IMR-90 (cell line): ENCODE data around the gene SPAG16. TPM values are rescaled to one million over a fixed set of nuclear protein-coding genes. Genes with fewer than 3 reads are reported as not detected.

Experiments used
- ATAC-seq: fragments of 200-7000 bp; cut with Tn5 transposase; 2 replicates; pipeline ENCODE4 v1.9.1; 2020; ENCODE audit warnings: low read depth, mild to moderate bottlenecking, moderate library complexity
- BruUV-seq: library from RNA; stranded (reverse); fragments of 400-500 nt; replicated peaks from 2 replicates; lab custom pipeline; 2021; lab: Mats Ljungman, UMichigan
- CTCF ChIA-PET: fragments of 300-600 bp; formaldehyde crosslinking; extraction: SDS; loops from one replicate; lab custom pipeline; 2021; ENCODE audit warnings: antibody characterized with exemption; lab: Yijun Ruan, JAX
- POLR2A ChIA-PET: fragments of 300-600 bp; sonication (Branson Sonifier 250); formaldehyde crosslinking; loops from one replicate; lab custom pipeline; 2022; ENCODE audit warnings: antibody characterized with exemption; ENCODE audit not compliant: unreplicated experiment; lab: Charles Lee
- DNase-seq: peaks from one replicate; pipeline ENCODE4 v3.0.0; 2013
- H2AFZ ChIP-seq: replicated peaks from 2 replicates; pipeline ENCODE3; 2013; ENCODE audit warnings: low read length, mild to moderate bottlenecking; ENCODE audit not compliant: poor library complexity
- H2AK5ac ChIP-seq: 2 replicates; pipeline ENCODE4 v1.6.1; 2013; ENCODE audit warnings: low read depth, low read length, inconsistent platforms
- H2AK9ac ChIP-seq: replicated peaks from 2 replicates; pipeline ENCODE3; 2013; ENCODE audit warnings: mild to moderate bottlenecking, low read depth, low read length, moderate library complexity; ENCODE audit not compliant: poor library complexity
- H2BK120ac ChIP-seq: 2 replicates; pipeline ENCODE4 v1.6.1; 2013; ENCODE audit warnings: low read depth, low read length, inconsistent platforms
- H2BK15ac ChIP-seq: 3 replicates; pipeline ENCODE4 v1.6.1; 2013; ENCODE audit warnings: low read depth, low read length, inconsistent platforms
- H2BK20ac ChIP-seq: 2 replicates; pipeline ENCODE4 v1.6.1; 2013; ENCODE audit warnings: low read depth, mild to moderate bottlenecking, inconsistent platforms, low read length, moderate library complexity
- H2BK5ac ChIP-seq: 2 replicates; pipeline ENCODE4 v1.6.1; 2013; ENCODE audit warnings: mild to moderate bottlenecking, low read depth, low read length, inconsistent platforms; ENCODE audit not compliant: poor library complexity, severe bottlenecking
- H3K14ac ChIP-seq: replicated peaks from 2 replicates; pipeline ENCODE4 v1.6.1; 2013; ENCODE audit warnings: low read depth, low read length, inconsistent platforms
- H3K18ac ChIP-seq: 2 replicates; pipeline ENCODE4 v1.6.1; 2013; ENCODE audit warnings: low read depth, low read length, control low read depth
- H3K23ac ChIP-seq: 2 replicates; pipeline ENCODE4 v1.6.1; 2013; ENCODE audit warnings: low read depth, low read length, inconsistent platforms
- H3K27ac ChIP-seq: 2 replicates; pipeline ENCODE4 v1.5.1; 2013; ENCODE audit warnings: mild to moderate bottlenecking, control low read depth, low read length; ENCODE audit not compliant: insufficient read depth
- H3K27me3 ChIP-seq: 2 replicates; pipeline ENCODE4 v1.6.1; 2013; ENCODE audit warnings: low read length; ENCODE audit not compliant: control insufficient read depth, insufficient read depth
- H3K36me3 ChIP-seq: 2 replicates; pipeline ENCODE4 v1.6.1; 2013; ENCODE audit warnings: low read length, mixed read lengths; ENCODE audit not compliant: control insufficient read depth, insufficient read depth
- H3K4ac ChIP-seq: 2 replicates; pipeline ENCODE4 v1.6.1; 2013; ENCODE audit warnings: low read depth, low read length, inconsistent platforms
- H3K4me1 ChIP-seq: 2 replicates; pipeline ENCODE4 v1.6.1; 2013; ENCODE audit warnings: low read length, mixed read lengths; ENCODE audit not compliant: control insufficient read depth, insufficient read depth
- H3K4me2 ChIP-seq: 2 replicates; pipeline ENCODE4 v1.6.1; 2013; ENCODE audit warnings: low read depth, mild to moderate bottlenecking, control low read depth, low read length, moderate library complexity
- H3K4me3 ChIP-seq: 2 replicates; pipeline ENCODE4 v1.5.1; 2013; ENCODE audit warnings: low read depth, mild to moderate bottlenecking, control low read depth, low read length, moderate library complexity; ENCODE audit not compliant: insufficient read depth
- H3K56ac ChIP-seq: 2 replicates; pipeline ENCODE4 v1.6.1; 2013; ENCODE audit warnings: low read length, inconsistent platforms; ENCODE audit not compliant: insufficient read depth; ENCODE audit errors: extremely low read depth
- H3K79me1 ChIP-seq, 2 experiments: 2 replicates each; pipeline ENCODE4 v1.6.1; 2013; ENCODE audit warnings: low read length in 2 of 2, inconsistent platforms in 1 of 2, low read depth in 1 of 2
- H3K9ac ChIP-seq: 2 replicates; pipeline ENCODE4 v1.6.1; 2013; ENCODE audit warnings: low read depth, low read length, control low read depth
- H3K9me1 ChIP-seq: 2 replicates; pipeline ENCODE4 v1.6.1; 2013; ENCODE audit warnings: low read length, inconsistent platforms; ENCODE audit not compliant: insufficient read depth
- H3K9me3 ChIP-seq: 2 replicates; pipeline ENCODE4 v1.6.1; 2013; ENCODE audit warnings: low read length; ENCODE audit not compliant: control insufficient read depth, insufficient read depth
- H4K20me1 ChIP-seq: 2 replicates; pipeline ENCODE4 v1.6.1; 2013; ENCODE audit warnings: low read length, inconsistent platforms; ENCODE audit not compliant: insufficient read depth
- H4K5ac ChIP-seq: 2 replicates; pipeline ENCODE4 v1.6.1; 2013; ENCODE audit warnings: mild to moderate bottlenecking, low read depth, low read length, control low read depth
- H4K8ac ChIP-seq, 2 experiments: 2 replicates each; pipeline ENCODE4 v1.6.1; 2013; ENCODE audit warnings: low read depth in 2 of 2, low read length in 2 of 2, control low read depth in 1 of 2, inconsistent platforms in 1 of 2
- H4K91ac ChIP-seq: 2 replicates; pipeline ENCODE4 v1.6.1; 2013; ENCODE audit warnings: low read depth, low read length, inconsistent platforms; ENCODE audit not compliant: insufficient read depth
- CEBPB ChIP-seq: IDR thresholded peaks from 2 replicates; pipeline ENCODE4 v1.6.1; 2012; ENCODE audit warnings: low read depth, low read length, improper control_type of control experiment
- RFX5 ChIP-seq: IDR thresholded peaks from 2 replicates; pipeline ENCODE4 v1.8.0; 2012; ENCODE audit warnings: low read depth, mild to moderate bottlenecking, low read length, moderate library complexity
- WGBS, 2 experiments: methylation state at CpG; one replicate each; pipeline versions ENCODE4 v1.1.5 to v1.1.7; 2013; ENCODE audit warnings: missing lambda C conversion rate in 2 of 2; ENCODE audit not compliant: insufficient read length in 1 of 2; ENCODE audit errors: extremely low coverage in 2 of 2; 5-methylcytosine and 5-hydroxymethylcytosine counted together
- dilution Hi-C: fragments of 300-500 bp; cut with HindIII; formaldehyde crosslinking; loops from one replicate; pipeline ENCODE4 v1.14.3; 2018; ENCODE audit warnings: low sequenced_read_pairs; ENCODE audit not compliant: unreplicated experiment
- in situ Hi-C: fragments of 300-500 bp; cut with MboI; formaldehyde crosslinking; loops from 3 replicates; pipeline ENCODE4 v1.14.3; 2019; ENCODE audit warnings: low sequenced_read_pairs, inconsistent platforms, mixed read lengths
- intact Hi-C: fragments of 100-400 bp; cut with micrococcal nuclease; formaldehyde crosslinking; loops from 2 replicates; pipeline ENCODE4 v1.10.0; 2022
- polyA plus RNA-seq, 3 experiments: library from polyadenylated mRNA; depleted of rRNA; stranded (reverse); fragments of >200 nt; gene quantifications; 2 replicates each; pipeline ENCODE4 v1.2.3, GENCODE V29; 2012; ENCODE audit warnings: low replicate concordance in 1 of 3
- total RNA-seq: library from RNA; depleted of rRNA; stranded (reverse); fragments of >200 nt; gene quantifications from 2 replicates; pipeline ENCODE4 v1.2.3, GENCODE V29; 2012

SPAG16 gene
- total and polyA plus RNA-seq, 2 of the 4 experiments (the other 2 are of a cell fraction) = 7.3 to 13.5 TPM

DNA sequence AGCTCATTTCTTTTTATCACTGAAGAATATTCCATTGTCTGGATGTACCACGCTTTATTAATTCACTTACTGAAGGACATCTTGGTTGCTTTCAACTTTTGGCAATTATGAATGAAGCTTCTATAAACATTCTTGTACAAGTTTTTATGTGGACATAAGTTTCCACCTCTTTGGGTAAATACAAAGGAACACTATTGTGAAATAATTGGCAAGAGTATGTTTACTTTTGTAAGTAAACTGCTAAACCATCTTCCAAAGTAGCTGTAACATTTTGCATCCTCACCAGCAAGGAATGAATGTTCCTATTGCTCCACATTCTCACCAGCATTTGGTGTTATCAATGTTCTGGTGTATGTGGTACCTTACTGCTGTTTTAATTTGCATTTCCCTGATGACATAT is 1110.8 kb downstream of the SPAG16 start:
- H2BK15ac ChIP-seq = no peak overlapping the region
- intact Hi-C loops (no loop called here), in situ Hi-C loops (no loop called here), dilution Hi-C loops (no loop called here)
- no peaks in the 10 kb centered on the region for H3K27me3 ChIP-seq
- H3K9ac ChIP-seq = no peak overlapping the region
- no peaks in the 10 kb centered on the region for H3K36me3 ChIP-seq
- H4K8ac ChIP-seq = no peak overlapping the region
- TF ChIP-seq RFX5 (no peak), CEBPB (peak; percentile 56)
- no peak overlapping the region for H3K14ac ChIP-seq
- no peaks in the 10 kb centered on the region for H3K4me1 ChIP-seq
- no peak overlapping the region for H2AK5ac ChIP-seq
- H2AFZ ChIP-seq = no peak overlapping the region
- H3K18ac ChIP-seq = no peak overlapping the region
- no peak overlapping the region for H4K91ac ChIP-seq
- no peak overlapping the region for H2AK9ac ChIP-seq
- no peak overlapping the region for H3K56ac ChIP-seq
- no peak overlapping the region for H3K23ac ChIP-seq
- no peak overlapping the region for H3K4me3 ChIP-seq
- BruUV-seq = no TSS peak
- H3K9me3 ChIP-seq = no peaks in the 10 kb centered on the region
- H2BK5ac ChIP-seq = no peak overlapping the region
- no peak overlapping the region for H4K5ac ChIP-seq
- ChIA-PET CTCF (interaction anchor here (0.6 kb wide), 1 partner anchor 1530 kb away, joined by 3 read pairs; no protein-coding TSS in a partner anchor), POLR2A (no interaction called here)
- no peaks in the 10 kb centered on the region for H4K20me1 ChIP-seq
- no peak for ATAC-seq
- H2BK20ac ChIP-seq = no peak overlapping the region
- WGBS, 2 experiments = no CpG with 5 or more reads among the region's 1 CpG
- DNase-seq = no peak
- no peak overlapping the region for H3K4me2 ChIP-seq
- no peak overlapping the region for H3K27ac ChIP-seq
- no peaks in the 10 kb centered on the region for H3K79me1 ChIP-seq
- H3K9me1 ChIP-seq = no peaks in the 10 kb centered on the region
- no peak overlapping the region for H3K4ac ChIP-seq
- H2BK120ac ChIP-seq = no peak overlapping the region
